ENCODE data around the gene BNIP5. TPM values are rescaled to one million over a fixed set of nuclear protein-coding genes. Genes with fewer than 3 reads are reported as not detected.
A peak's percentile ranks its signal among the peaks of the same experiment; 100 is the strongest.

Gene BNIP5
- total RNA-seq, 1 donor from 2014 or later, result not detected

GRCh38 chr6:36297511-36297910 is 39.2 kb downstream of the BNIP5 start:
- no peak overlapping the region for H3K4me3 ChIP-seq
- H3K4me1 ChIP-seq, result peaks cover 14% of the 10 kb centered on the region
- H3K36me3 ChIP-seq, result no peaks in the 10 kb centered on the region
- H3K27ac ChIP-seq, result no peak overlapping the region
- intact Hi-C loops (cut with DNase I), result no loop called here
- H3K9me3 ChIP-seq, result no peaks in the 10 kb centered on the region
- TF ChIP-seq CTCF (IDR thresholded peaks at IDR 0.05), result no peak
- ATAC-seq (no peak), DNase-seq (no peak)
- no peaks in the 10 kb centered on the region for H3K27me3 ChIP-seq (ENCODE audit: low read depth)

- no peak for DNase-seq
- no peak for TF ChIP-seq CTCF (IDR thresholded peaks at IDR 0.05)
- ATAC-seq, result no peak
- intact Hi-C loops (cut with DNase I), result no loop called here
- H3K9me3 ChIP-seq, result no peaks in the 10 kb centered on the region
- H3K27me3 ChIP-seq (ENCODE audit: low read depth), result no peaks in the 10 kb centered on the region
- no peaks in the 10 kb centered on the region for H3K36me3 ChIP-seq
- H3K27ac ChIP-seq, result no peak overlapping the region
- H3K4me3 ChIP-seq, result no peak overlapping the region
- peaks cover 10% of the 10 kb centered on the region for H3K4me1 ChIP-seq
Measured at GRCh38 chr6:36297051-36297450, 39.6 kb downstream of the BNIP5 start.

DNA sequence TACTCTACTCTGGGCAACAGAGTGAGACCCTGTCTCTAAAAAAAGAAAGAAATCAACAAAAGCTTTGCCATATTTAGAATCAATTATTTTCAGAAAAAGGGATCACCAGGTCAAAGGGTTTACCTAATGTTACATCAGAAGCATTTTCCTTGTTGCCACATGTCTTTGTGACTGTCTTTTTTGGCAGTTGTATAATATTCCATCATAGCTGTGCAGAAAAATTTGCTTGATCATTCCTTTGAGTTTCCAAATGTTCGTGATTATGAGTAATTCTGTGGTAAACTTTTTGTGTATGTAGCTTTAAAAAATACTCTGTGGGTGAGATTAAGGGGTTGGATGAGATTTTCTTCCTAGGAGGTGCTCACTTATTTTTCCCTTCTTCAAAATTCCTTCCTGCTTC is 40.4 kb downstream of the BNIP5 start:
- H3K27ac ChIP-seq, result no peak overlapping the region
- DNase-seq (no peak), ATAC-seq (no peak)
- no peaks in the 10 kb centered on the region for H3K9me3 ChIP-seq
- no peaks in the 10 kb centered on the region for H3K36me3 ChIP-seq
- intact Hi-C loops (cut with DNase I), result no loop called here
- H3K4me1 ChIP-seq, result peaks cover 10% of the 10 kb centered on the region
- H3K4me3 ChIP-seq, result no peak overlapping the region
- no peak for TF ChIP-seq CTCF (IDR thresholded peaks at IDR 0.05)
- H3K27me3 ChIP-seq (ENCODE audit: low read depth), result no peaks in the 10 kb centered on the region

DNA sequence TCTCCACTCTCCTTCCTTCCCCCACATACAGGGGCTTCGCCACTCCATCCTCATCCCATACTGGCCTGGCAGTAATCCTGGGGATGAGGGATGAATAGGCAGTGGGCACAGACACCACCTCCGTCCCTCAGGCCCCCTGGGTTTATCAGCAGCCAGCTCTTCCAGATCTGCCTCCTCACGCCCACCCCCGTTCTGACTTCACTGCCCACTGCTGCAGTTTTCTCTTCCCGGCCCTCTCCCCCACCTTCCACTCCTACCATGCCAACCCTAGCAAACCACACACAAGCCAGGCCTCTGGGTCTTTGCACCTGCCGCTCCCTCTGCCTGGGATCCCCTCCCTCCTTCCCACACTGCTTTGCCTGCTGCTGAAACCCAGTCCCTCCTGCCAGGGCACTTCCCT is 44.5 kb downstream of the BNIP5 start:
- ATAC-seq, result no peak
- Histone ChIP-seq H3K27me3 (ENCODE audit: low read depth) (no peaks in the 10 kb centered on the region), H3K36me3 (no peaks in the 10 kb centered on the region), H3K4me3 (no peak overlapping the region), H3K4me1 (peaks cover 11% of the 10 kb centered on the region), H3K27ac (no peak overlapping the region), H3K9me3 (no peaks in the 10 kb centered on the region)
- no peak for DNase-seq
- TF ChIP-seq CTCF (IDR thresholded peaks at IDR 0.05), result no peak
- intact Hi-C loops (cut with DNase I), result no loop called here

GRCh38 chr6:36290668-36291620 is 45.7 kb downstream of the BNIP5 start:
- Histone ChIP-seq H3K27me3 (ENCODE audit: low read depth) (peaks cover 5% of the 10 kb centered on the region), H3K4me1 (peaks cover 11% of the 10 kb centered on the region), H3K36me3 (no peaks in the 10 kb centered on the region), H3K27ac (no peak overlapping the region), H3K4me3 (no peak overlapping the region), H3K9me3 (no peaks in the 10 kb centered on the region)
- intact Hi-C loops (cut with DNase I), result no loop called here
- DNase-seq (peak; percentile 59), ATAC-seq (peak; percentile 55 to 59)
- no peak for TF ChIP-seq CTCF (IDR thresholded peaks at IDR 0.05)

Measured in lower lobe of right lung (tissue), 2 donors.